H1 (cell line): Measurements from ENCODE around the gene CAMK2D.

Experiments used
- EZH2 ChIP-seq: fragments of 200-600 bp; sonication (generic); IDR thresholded peaks from 2 replicates; pipeline ENCODE4 v1.7.1; 2012; ENCODE audit warnings: low read depth, mild to moderate bottlenecking, moderate library complexity, low read length, inconsistent platforms; ENCODE audit not compliant: severe bottlenecking
- JUN ChIP-seq: IDR thresholded peaks from 2 replicates; pipeline ENCODE4 v1.6.1; 2011; ENCODE audit warnings: low read depth, mild to moderate bottlenecking, improper control_type of control experiment, low read length
- YY1 ChIP-seq: IDR thresholded peaks from 2 replicates; pipeline ENCODE4 v1.6.1; 2011; ENCODE audit warnings: low read depth, mild to moderate bottlenecking, low read length
- TF ChIP-seq, protein P1 (sequence below): IDR thresholded peaks from 2 replicates; pipeline ENCODE4 v1.6.1; 2011; ENCODE audit warnings: low read length, improper control_type of control experiment
- TF ChIP-seq, protein P2 (sequence below): fragments of 300-600 bp; sonication (generic); IDR thresholded peaks from 2 replicates; pipeline ENCODE4 v1.7.1; 2012; ENCODE audit warnings: low read length, moderate library complexity, mild to moderate bottlenecking, inconsistent platforms; ENCODE audit not compliant: insufficient replicate concordance

DNA sequence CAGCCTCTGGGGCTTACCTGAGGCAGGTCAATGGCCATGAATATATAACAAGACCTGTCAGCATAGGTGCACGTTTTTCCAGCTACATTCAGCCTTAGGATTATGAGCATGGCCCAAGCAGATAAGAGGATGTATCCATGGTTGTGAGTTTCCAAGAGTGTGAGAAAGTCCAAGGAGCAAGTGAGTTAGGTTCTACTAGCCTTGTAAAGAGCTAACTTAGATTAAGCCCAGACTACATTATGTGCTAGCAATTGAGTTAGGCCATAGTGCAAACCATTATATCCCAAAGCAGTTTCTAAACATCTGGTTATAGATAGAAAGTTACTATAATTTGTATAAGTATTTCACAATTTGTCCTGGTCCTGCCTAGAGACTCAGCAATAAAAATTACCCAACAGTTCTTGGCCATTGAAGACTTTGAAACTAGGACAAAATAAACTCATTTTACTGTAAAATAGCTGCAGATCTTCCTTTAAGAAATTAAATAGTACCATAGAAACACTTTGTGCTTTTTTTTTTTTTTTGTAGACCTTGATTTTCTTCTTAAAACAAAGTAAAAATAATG lies 312.0 kb downstream of the CAMK2D start:
- TF ChIP-seq, protein P1, sequence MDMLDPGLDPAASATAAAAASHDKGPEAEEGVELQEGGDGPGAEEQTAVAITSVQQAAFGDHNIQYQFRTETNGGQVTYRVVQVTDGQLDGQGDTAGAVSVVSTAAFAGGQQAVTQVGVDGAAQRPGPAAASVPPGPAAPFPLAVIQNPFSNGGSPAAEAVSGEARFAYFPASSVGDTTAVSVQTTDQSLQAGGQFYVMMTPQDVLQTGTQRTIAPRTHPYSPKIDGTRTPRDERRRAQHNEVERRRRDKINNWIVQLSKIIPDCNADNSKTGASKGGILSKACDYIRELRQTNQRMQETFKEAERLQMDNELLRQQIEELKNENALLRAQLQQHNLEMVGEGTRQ = no peak
- TF ChIP-seq YY1 (no peak), EZH2 (no peak), JUN (no peak)
- TF ChIP-seq, protein P2, sequence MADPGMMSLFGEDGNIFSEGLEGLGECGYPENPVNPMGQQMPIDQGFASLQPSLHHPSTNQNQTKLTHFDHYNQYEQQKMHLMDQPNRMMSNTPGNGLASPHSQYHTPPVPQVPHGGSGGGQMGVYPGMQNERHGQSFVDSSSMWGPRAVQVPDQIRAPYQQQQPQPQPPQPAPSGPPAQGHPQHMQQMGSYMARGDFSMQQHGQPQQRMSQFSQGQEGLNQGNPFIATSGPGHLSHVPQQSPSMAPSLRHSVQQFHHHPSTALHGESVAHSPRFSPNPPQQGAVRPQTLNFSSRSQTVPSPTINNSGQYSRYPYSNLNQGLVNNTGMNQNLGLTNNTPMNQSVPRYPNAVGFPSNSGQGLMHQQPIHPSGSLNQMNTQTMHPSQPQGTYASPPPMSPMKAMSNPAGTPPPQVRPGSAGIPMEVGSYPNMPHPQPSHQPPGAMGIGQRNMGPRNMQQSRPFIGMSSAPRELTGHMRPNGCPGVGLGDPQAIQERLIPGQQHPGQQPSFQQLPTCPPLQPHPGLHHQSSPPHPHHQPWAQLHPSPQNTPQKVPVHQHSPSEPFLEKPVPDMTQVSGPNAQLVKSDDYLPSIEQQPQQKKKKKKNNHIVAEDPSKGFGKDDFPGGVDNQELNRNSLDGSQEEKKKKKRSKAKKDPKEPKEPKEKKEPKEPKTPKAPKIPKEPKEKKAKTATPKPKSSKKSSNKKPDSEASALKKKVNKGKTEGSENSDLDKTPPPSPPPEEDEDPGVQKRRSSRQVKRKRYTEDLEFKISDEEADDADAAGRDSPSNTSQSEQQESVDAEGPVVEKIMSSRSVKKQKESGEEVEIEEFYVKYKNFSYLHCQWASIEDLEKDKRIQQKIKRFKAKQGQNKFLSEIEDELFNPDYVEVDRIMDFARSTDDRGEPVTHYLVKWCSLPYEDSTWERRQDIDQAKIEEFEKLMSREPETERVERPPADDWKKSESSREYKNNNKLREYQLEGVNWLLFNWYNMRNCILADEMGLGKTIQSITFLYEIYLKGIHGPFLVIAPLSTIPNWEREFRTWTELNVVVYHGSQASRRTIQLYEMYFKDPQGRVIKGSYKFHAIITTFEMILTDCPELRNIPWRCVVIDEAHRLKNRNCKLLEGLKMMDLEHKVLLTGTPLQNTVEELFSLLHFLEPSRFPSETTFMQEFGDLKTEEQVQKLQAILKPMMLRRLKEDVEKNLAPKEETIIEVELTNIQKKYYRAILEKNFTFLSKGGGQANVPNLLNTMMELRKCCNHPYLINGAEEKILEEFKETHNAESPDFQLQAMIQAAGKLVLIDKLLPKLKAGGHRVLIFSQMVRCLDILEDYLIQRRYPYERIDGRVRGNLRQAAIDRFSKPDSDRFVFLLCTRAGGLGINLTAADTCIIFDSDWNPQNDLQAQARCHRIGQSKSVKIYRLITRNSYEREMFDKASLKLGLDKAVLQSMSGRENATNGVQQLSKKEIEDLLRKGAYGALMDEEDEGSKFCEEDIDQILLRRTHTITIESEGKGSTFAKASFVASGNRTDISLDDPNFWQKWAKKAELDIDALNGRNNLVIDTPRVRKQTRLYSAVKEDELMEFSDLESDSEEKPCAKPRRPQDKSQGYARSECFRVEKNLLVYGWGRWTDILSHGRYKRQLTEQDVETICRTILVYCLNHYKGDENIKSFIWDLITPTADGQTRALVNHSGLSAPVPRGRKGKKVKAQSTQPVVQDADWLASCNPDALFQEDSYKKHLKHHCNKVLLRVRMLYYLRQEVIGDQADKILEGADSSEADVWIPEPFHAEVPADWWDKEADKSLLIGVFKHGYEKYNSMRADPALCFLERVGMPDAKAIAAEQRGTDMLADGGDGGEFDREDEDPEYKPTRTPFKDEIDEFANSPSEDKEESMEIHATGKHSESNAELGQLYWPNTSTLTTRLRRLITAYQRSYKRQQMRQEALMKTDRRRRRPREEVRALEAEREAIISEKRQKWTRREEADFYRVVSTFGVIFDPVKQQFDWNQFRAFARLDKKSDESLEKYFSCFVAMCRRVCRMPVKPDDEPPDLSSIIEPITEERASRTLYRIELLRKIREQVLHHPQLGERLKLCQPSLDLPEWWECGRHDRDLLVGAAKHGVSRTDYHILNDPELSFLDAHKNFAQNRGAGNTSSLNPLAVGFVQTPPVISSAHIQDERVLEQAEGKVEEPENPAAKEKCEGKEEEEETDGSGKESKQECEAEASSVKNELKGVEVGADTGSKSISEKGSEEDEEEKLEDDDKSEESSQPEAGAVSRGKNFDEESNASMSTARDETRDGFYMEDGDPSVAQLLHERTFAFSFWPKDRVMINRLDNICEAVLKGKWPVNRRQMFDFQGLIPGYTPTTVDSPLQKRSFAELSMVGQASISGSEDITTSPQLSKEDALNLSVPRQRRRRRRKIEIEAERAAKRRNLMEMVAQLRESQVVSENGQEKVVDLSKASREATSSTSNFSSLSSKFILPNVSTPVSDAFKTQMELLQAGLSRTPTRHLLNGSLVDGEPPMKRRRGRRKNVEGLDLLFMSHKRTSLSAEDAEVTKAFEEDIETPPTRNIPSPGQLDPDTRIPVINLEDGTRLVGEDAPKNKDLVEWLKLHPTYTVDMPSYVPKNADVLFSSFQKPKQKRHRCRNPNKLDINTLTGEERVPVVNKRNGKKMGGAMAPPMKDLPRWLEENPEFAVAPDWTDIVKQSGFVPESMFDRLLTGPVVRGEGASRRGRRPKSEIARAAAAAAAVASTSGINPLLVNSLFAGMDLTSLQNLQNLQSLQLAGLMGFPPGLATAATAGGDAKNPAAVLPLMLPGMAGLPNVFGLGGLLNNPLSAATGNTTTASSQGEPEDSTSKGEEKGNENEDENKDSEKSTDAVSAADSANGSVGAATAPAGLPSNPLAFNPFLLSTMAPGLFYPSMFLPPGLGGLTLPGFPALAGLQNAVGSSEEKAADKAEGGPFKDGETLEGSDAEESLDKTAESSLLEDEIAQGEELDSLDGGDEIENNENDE = no peak
